SH-SY5Y (cell line): ENCODE results near the gene DGKG.

Source experiments
- GATA2 ChIP-seq: IDR thresholded peaks from 2 replicates; pipeline ENCODE4 v1.6.1; 2011; ENCODE audit warnings: mild to moderate bottlenecking, low read depth, low read length
- GATA3 ChIP-seq: IDR thresholded peaks from 2 replicates; pipeline ENCODE4 v1.6.1; 2011; ENCODE audit warnings: low read depth, mild to moderate bottlenecking, low read length, moderate library complexity

Gene DGKG

GRCh38 chr3:186380622-186381380, 18.8 kb upstream of the DGKG start:
- TF ChIP-seq GATA2 (no peak), GATA3 (no peak)

- TF ChIP-seq GATA2, result no peak
- no peak for TF ChIP-seq GATA3
Observed at GRCh38 chr3:186375443-186375842, 13.4 kb upstream of the DGKG start.

GRCh38 chr3:186374376-186374775, 12.3 kb upstream of the DGKG start:
- TF ChIP-seq GATA3, result 0 out of 2 replicates have a peak, but pooled peaks have one; percentile 18
- TF ChIP-seq GATA2, result peak; percentile 73

- no peak for TF ChIP-seq GATA3
- TF ChIP-seq GATA2, result no peak
Observed at GRCh38 chr3:186369217-186369616, 7.2 kb upstream of the DGKG start.

GRCh38 chr3:186368717-186369116, 6.7 kb upstream of the DGKG start:
- no peak for TF ChIP-seq GATA2
- TF ChIP-seq GATA3, result no peak

GRCh38 chr3:186368176-186368575, 6.1 kb upstream of the DGKG start:
- no peak for TF ChIP-seq GATA3
- no peak for TF ChIP-seq GATA2

GRCh38 chr3:186367631-186368030, 5.6 kb upstream of the DGKG start:
- TF ChIP-seq GATA2 (no peak), GATA3 (no peak)

- TF ChIP-seq GATA2, result no peak
- TF ChIP-seq GATA3, result no peak
Observed at GRCh38 chr3:186366206-186366605, 4.2 kb upstream of the DGKG start.

- TF ChIP-seq GATA2 (no peak), GATA3 (no peak)
Observed at GRCh38 chr3:186365202-186365974, 3.4 kb upstream of the DGKG start.

GRCh38 chr3:186362988-186363387, 954 bp upstream of the DGKG start:
- TF ChIP-seq GATA2 (no peak), GATA3 (no peak)

- TF ChIP-seq GATA3 (no peak), GATA2 (no peak)
Observed at GRCh38 chr3:186362537-186362842, 456 bp upstream of the DGKG start.

- no peak for TF ChIP-seq GATA3
- TF ChIP-seq GATA2, result no peak
Observed at GRCh38 chr3:186361246-186361761, 730 bp downstream of the DGKG start.

GRCh38 chr3:186360779-186361178, 1.3 kb downstream of the DGKG start:
- TF ChIP-seq GATA2 (no peak), GATA3 (no peak)

- TF ChIP-seq GATA2 (no peak), GATA3 (no peak)
Observed at GRCh38 chr3:186359078-186359477, 3.0 kb downstream of the DGKG start.

- no peak for TF ChIP-seq GATA3
- no peak for TF ChIP-seq GATA2
Observed at GRCh38 chr3:186356152-186356551, 5.9 kb downstream of the DGKG start.

GRCh38 chr3:186354100-186354499, 7.9 kb downstream of the DGKG start:
- TF ChIP-seq GATA3 (no peak), GATA2 (no peak)
